Stimulated activated CD4-positive, alpha-beta T cell treated with anti-CD3 and anti-CD28 coated beads, Interleukin-12 subunit alpha, Interleukin-12 subunit beta, amount 100 ng/mL, for 24 hours (primary cell): ENCODE data around the gene SFXN5.

Experiments
- DNase-seq, 2 experiments: peaks; one replicate each; pipeline ENCODE4 v3.0.0-alpha.2; 2020; ENCODE audit warnings: low read depth in 2 of 2

SFXN5 gene

GRCh38 chr2:73020657-73021370 lies 50.7 kb downstream of the SFXN5 start:
- DNase-seq = no peak

GRCh38 chr2:73020306-73020656 lies 51.2 kb downstream of the SFXN5 start:
- DNase-seq = no peak

GRCh38 chr2:73018188-73018825 lies 53.2 kb downstream of the SFXN5 start:
- no peak for DNase-seq

- DNase-seq = no peak
Observed at GRCh38 chr2:73013936-73014335, 57.6 kb downstream of the SFXN5 start.

GRCh38 chr2:73009177-73009839 lies 62.2 kb downstream of the SFXN5 start:
- DNase-seq = no peak

- DNase-seq = no peak
Observed at GRCh38 chr2:73008766-73009135, 62.8 kb downstream of the SFXN5 start.

- no peak for DNase-seq
Observed at GRCh38 chr2:73007991-73008765, 63.3 kb downstream of the SFXN5 start.

- no peak for DNase-seq
Observed at GRCh38 chr2:73006969-73007710, 64.4 kb downstream of the SFXN5 start.

GRCh38 chr2:73004889-73005596 lies 66.5 kb downstream of the SFXN5 start:
- no peak for DNase-seq

GRCh38 chr2:73004466-73004865 lies 67.0 kb downstream of the SFXN5 start:
- DNase-seq = no peak

GRCh38 chr2:73003027-73003426 lies 68.5 kb downstream of the SFXN5 start:
- no peak for DNase-seq

GRCh38 chr2:73000808-73001570 lies 70.5 kb downstream of the SFXN5 start:
- no peak for DNase-seq

GRCh38 chr2:72999729-73000725 lies 71.5 kb downstream of the SFXN5 start:
- DNase-seq = no peak

GRCh38 chr2:72998724-72999123 lies 72.8 kb downstream of the SFXN5 start:
- DNase-seq = no peak

- no peak for DNase-seq
Observed at GRCh38 chr2:72998234-72998651, 73.3 kb downstream of the SFXN5 start.

- DNase-seq = no peak
Observed at GRCh38 chr2:72996117-72996502, 75.4 kb downstream of the SFXN5 start.

GRCh38 chr2:72995430-72996116 lies 75.9 kb downstream of the SFXN5 start:
- no peak for DNase-seq

GRCh38 chr2:72994991-72995380 lies 76.5 kb downstream of the SFXN5 start:
- DNase-seq = no peak
